ENCODE results near the gene ICE1.

DNA sequence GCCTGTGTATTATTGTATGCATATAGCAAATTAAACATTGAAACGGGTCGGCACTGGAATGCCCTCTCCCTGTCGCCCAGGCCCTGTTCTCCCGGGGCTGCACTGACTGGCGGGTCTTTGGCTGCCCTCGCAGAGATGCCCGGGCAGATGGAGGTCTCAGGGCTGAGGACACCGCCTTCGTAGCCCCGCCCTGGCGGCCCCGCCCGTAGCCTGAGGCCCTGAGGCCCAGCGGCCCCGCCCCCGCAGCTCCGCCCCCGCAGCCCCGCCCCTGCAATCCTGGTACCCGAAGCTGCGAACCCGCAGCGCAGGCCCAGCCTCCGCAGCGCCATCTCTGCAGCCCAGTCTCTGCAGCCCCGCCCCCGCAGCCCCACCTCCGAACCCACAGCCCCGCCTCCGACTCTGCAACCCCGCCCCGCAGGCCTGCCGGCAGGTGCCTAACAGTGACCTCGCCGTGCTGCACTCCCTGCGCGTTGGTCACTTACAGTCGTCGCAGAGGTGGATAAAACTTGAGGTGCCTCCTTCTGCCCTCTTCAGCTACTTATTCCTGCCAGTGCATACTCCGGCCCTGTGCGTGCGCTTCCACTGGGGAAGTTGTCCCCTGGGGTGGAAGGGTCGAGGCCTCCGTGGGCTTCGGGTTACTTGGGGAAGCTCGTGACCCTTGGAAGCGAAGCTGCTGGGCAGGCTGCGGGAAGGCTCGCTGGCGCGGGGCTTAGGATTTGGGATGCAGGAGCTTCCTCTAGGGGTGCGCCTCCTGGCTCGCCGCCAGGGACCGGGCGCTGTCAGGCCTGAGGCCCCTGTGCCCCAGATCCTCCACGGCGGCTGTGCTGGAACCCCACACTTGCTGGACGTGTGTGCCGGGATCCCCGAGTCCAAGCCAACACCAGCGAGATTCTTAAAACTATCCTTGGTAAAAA lies 72.3 kb downstream of the ICE1 start:
- TF ChIP-seq, protein P1, sequence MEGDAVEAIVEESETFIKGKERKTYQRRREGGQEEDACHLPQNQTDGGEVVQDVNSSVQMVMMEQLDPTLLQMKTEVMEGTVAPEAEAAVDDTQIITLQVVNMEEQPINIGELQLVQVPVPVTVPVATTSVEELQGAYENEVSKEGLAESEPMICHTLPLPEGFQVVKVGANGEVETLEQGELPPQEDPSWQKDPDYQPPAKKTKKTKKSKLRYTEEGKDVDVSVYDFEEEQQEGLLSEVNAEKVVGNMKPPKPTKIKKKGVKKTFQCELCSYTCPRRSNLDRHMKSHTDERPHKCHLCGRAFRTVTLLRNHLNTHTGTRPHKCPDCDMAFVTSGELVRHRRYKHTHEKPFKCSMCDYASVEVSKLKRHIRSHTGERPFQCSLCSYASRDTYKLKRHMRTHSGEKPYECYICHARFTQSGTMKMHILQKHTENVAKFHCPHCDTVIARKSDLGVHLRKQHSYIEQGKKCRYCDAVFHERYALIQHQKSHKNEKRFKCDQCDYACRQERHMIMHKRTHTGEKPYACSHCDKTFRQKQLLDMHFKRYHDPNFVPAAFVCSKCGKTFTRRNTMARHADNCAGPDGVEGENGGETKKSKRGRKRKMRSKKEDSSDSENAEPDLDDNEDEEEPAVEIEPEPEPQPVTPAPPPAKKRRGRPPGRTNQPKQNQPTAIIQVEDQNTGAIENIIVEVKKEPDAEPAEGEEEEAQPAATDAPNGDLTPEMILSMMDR (IDR thresholded peaks at IDR 0.05; ENCODE audit: low read length), result no peak
- no peak for TF ChIP-seq EZH2 (optimal IDR thresholded peaks at IDR 0.05; ENCODE audit: low read depth, low read length)

Measured in MM.1S (cell line).